Activated CD4-positive, CD25-positive, alpha-beta regulatory T cell (primary cell): ENCODE measurements around the gene CCIN.
"Not testable (repeated sequence)": the region's sequence is repeated elsewhere in the genome, so short reads cannot be mapped to it uniquely, and the experiment has no call there.

Experiments used
- DNase-seq, 4 experiments: peaks; one replicate each; lab custom pipeline; 2025; lab: John Stamatoyannopoulos, UW

CCIN gene

DNA sequence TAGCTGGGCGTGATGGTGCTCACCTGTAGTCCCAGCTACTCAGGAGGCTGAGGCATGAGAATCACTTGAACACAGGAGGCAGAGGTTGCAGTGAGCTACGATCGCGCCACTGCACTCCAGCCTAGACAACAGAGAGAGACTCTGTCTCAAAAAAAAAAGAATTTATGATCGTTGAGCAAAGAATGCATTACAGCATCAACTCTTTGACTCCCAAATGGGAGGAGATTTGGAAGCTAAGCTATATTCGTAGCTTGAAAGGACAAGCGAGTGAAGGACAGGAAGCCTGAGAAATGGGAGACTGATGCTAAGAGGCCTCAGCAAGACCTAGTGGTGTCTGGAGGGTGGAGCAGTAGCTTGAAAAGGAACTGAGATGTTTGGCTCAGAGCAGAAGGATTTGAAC lies 10.3 kb upstream of the CCIN start:
- DNase-seq, result no peak

GRCh38 chr9:36159509-36159908 lies 9.7 kb upstream of the CCIN start:
- not testable (repeated sequence) for DNase-seq

DNA sequence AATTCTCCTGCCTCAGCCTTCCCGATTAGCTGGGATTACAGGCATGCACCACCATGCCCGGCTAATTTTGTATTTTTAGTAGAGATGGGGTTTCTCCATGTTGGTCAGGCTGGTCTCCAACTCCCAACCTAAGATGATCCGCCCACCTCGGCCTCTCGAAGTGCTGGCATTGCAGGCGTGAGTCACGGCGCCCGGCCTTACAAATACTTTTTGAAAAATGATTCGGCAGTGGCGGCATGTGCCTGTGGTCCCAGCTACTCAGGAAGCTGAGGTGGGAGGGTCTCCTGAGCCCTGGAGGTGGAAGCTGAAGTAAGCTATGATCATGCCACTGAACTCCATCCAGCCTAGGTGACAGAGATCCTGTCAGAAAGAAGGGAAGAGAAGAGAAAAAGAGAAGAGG lies 9.1 kb upstream of the CCIN start:
- DNase-seq, result not testable (repeated sequence)

DNA sequence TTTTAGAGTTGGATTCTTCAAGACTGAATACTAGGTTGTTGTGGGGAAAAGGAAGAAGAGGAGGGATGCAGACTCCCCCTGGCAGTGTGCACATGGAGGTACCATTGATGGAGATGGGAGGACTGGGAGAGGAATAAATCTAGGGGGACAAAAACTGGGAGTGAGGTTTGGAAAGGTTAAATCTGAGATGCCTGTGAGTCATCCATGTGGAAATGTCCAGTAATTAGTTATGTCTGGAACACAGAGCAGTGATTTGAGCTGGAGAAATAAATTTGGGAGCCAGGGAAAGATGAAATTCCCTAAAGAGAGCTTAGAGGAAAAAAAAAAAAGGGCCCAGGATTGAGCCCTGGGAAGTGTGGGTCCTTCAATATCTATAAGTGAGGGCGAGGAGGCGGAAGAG lies 8.0 kb upstream of the CCIN start:
- DNase-seq, result no peak

- DNase-seq, result no peak
Measured at GRCh38 chr9:36162211-36162738, 6.9 kb upstream of the CCIN start.

DNA sequence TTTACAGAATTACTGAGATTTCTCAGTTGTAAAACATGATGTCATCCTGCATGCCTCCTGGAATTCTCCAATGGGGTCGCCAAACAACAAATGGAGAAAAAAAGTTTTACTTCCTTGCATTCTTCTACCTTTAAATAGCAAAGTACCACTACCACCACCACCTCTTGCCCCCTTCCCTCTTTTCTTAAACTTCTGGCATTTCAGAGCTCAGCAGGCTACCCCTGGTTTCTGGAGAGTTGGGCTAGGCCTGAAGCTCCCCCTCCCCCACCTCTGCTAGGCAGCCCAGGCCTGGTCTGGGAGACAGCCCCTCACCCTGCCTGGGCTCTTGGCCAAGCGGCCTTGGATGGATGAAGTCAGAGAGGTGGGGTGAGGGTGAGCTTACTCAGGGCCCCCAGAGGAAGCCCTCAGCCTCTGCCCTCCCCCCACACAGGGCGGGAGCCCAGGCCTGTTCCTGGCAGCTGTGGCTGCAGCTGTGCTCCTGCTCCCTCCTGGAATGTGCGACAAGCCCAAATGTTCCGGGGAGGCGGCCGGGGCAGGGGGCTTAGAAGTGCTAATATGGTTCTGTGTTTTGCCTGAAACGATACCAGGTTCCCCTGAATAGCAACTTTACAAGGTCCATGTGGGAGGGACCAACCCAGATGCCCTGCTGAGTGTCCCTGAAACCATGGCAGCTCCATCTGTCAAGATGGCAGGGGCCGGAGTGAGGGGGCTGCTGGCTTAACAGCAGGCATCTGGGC lies 6.0 kb upstream of the CCIN start:
- DNase-seq, result no peak

- no peak for DNase-seq
Measured at GRCh38 chr9:36163786-36164170, 5.4 kb upstream of the CCIN start.

DNA sequence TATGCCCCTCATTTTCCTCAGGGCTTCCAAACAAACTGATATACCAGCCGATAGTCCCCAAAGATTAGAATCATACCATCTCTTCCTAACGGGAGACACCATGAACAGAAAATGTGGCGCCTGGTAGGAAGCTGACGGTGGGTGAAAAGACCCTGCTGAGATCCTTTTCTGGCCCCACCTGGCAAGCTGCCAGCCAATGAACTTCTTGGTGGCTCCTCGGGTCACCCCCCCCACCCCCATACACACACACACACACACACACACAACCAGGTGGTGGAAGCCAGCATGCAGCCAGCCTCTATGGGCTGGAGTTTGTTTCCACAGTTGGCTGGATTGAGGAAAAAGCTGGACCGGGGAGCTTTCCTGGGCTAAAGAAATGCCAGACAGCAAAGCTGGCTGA lies 4.8 kb upstream of the CCIN start:
- DNase-seq, result no peak

DNA sequence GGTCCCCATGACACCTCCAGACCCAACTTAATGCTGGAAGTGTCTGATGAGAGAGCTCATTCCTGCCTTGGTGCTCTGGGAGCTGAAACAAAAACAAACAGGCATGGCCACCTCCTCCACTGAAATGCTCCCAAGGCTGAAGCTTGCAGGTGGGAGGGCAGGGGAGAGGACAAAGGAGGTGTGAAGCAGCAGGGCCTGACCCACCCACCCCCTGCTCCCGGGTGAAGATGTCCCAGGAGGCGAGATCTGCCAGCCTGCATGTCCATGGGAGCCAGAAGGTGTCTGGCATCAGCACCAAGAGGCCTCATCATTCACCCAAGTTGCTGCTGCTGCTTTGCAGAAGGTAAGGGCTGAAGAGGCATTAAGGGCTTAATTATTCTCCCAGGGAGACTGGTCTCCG lies 4.2 kb upstream of the CCIN start:
- DNase-seq, result no peak

DNA sequence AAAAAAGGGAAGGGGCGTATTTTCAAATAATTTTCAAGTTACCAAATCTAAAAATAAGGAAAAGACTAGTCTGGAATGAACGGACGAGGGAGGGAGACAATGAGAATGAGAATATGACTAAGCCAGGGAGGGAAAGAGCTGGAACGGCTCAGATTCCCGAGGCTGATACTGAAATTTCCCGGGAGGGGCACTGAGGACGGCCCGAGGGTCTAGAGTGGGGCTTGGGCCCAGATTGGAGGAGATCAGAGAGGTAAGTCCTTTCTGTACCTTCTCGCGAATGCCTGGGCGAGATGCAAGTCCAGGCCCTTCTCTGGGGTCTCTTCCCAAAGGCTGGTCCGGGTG lies 3.4 kb upstream of the CCIN start:
- DNase-seq, result no peak

- DNase-seq, result peak; percentile 60 to 76 (median 68)
Measured at GRCh38 chr9:36166168-36166927, 2.8 kb upstream of the CCIN start.

DNA sequence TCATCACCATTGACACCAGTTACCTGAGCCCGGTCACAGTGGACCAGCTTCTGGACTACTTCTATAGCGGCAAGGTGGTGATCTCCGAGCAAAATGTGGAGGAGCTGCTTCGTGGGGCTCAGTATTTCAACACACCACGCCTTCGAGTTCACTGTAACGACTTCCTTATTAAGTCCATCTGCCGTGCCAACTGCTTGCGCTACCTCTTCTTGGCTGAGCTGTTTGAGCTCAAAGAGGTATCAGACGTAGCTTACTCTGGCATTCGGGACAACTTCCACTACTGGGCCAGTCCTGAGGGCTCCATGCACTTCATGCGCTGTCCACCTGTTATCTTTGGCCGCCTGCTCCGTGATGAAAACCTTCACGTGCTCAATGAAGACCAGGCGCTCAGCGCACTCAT lies 520 bp downstream of the CCIN start:
- no peak for DNase-seq

DNA sequence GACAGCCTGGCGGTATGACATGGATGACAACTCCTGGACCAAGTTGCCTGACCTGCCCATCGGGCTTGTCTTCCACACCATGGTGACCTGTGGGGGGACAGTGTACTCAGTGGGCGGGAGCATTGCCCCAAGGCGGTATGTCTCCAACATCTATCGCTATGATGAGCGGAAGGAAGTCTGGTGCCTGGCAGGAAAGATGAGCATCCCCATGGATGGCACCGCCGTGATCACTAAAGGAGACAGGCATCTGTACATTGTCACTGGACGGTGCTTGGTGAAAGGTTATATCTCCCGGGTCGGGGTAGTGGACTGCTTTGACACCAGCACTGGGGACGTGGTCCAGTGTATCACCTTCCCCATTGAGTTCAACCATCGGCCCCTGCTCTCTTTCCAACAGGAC lies 1.3 kb downstream of the CCIN start:
- DNase-seq, result no peak

DNA sequence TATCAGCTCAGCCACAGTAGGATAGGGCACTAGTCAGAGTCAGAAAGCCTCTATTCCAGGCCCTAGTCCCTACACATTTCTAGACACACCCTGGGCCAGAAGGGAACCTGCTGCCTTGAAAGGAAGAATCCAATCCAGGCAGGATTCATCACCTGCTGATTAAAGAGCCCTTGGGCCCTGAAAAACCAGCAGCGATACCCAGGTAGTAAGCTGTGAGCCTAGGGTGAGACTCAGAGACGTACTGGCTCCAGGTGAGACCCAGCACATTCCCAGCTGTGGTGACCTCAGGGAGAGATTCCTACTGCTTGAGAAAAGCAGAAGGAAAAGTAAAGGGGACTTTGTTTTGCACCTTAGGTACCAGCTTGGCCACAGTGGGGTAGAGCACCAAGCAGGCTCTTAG lies 4.7 kb downstream of the CCIN start:
- no peak for DNase-seq

DNA sequence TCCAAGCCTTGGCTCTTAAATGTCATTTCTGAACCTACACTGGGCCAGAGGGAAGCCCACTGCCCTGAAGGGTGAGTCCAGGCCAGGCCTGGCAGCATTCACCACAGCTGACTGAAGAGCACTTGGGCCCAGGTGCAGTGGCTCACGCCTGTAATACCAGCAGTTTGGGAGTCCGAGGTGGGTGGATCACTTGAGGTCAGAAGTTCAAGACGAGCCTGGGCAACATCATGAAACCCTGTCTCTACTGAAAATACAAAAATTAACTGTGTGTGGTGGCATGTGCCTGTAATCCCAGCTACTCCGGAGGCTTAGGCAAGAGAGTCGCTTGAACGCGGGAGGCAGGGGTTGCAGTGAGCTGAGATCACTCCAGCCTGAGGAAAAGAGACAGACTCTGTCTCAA lies 5.1 kb downstream of the CCIN start:
- DNase-seq, result no peak

- no peak for DNase-seq
Measured at GRCh38 chr9:36174731-36175130, 5.5 kb downstream of the CCIN start.

DNA sequence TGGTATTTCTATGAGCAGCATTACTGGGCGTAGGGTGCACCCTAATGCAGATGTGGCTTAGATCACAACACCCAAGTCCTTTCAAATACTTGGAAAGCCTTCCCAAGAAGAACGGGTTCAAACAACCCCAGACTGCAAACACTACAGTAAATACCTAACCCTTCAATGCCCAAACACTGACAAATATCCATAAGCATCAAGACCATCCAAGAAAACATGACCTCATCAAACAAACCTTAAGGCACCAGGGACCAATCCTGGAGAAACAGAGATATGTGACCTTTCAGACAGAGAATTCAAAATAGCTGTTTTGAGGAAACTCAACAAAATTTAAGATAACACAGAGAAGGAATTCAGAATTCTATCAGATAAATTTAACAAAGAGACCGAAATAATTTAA lies 6.0 kb downstream of the CCIN start:
- DNase-seq, result not testable (repeated sequence)

GRCh38 chr9:36176496-36176895 lies 7.3 kb downstream of the CCIN start:
- DNase-seq, result not testable (repeated sequence)

GRCh38 chr9:36177571-36177970 lies 8.4 kb downstream of the CCIN start:
- DNase-seq, result no peak

- DNase-seq, result not testable (repeated sequence)
Measured at GRCh38 chr9:36180243-36180642, 11.1 kb downstream of the CCIN start.

- no peak for DNase-seq
Measured at GRCh38 chr9:36187414-36187813, 18.2 kb downstream of the CCIN start.

DNA sequence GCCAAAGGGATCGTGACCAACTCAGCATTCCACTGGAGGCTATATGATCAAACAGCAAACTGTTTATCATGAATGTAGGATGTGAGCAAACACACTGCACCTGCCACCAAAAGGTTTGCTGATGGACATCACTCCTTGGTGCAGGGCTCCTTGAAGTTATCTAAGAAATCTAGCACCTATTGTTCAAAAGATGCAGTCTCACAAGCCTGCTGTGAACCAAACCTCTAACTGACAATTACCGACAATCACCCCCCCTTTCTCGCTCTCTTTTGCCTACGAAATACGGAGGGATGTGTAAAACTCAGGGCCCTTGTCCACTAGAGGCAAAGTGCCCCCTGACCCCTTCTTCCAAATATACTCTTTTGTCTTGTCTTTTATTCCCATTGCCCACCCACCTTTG lies 19.0 kb downstream of the CCIN start:
- DNase-seq, result no peak

- no peak for DNase-seq
Measured at GRCh38 chr9:36189976-36190375, 20.8 kb downstream of the CCIN start.
